ENCODE measurements around the gene LHX8. TPM values are rescaled to one million over a fixed set of nuclear protein-coding genes. Genes with fewer than 3 reads are reported as not detected.

The LHX8 gene
- total and polyA plus RNA-seq, 10 donors = not detected

- no peaks in the 10 kb centered on the region for H3K9me3 ChIP-seq
- no peaks in the 10 kb centered on the region for H3K36me3 ChIP-seq
- intact Hi-C loops (cut with DNase I; ENCODE audit: low total_unique reads) = no loop called here
- H3K4me1 ChIP-seq = no peaks in the 10 kb centered on the region
- TF ChIP-seq CTCF (IDR thresholded peaks at IDR 0.05 in 8 of 11, conservative IDR thresholded peaks at IDR 0.05 in 3 of 11) = no peak
- TF ChIP-seq POLR2AphosphoS5 (IDR thresholded peaks at IDR 0.05) = no peak
- no peak for TF ChIP-seq POLR2A (IDR thresholded peaks at IDR 0.05)
- no peaks in the 10 kb centered on the region for H3K27me3 ChIP-seq (replicated peaks in 1 of 7)
- no peak overlapping the region for H3K4me3 ChIP-seq
- DNase-seq = no peak
- H3K27ac ChIP-seq = no peak overlapping the region
Observed at GRCh38 chr1:75165264-75165663, 31.1 kb downstream of the LHX8 start.

- TF ChIP-seq CTCF (IDR thresholded peaks at IDR 0.05 in 8 of 11, conservative IDR thresholded peaks at IDR 0.05 in 3 of 11) (no peak), POLR2AphosphoS5 (IDR thresholded peaks at IDR 0.05) (no peak), POLR2A (IDR thresholded peaks at IDR 0.05) (no peak)
- intact Hi-C loops (cut with DNase I; ENCODE audit: low total_unique reads) = no loop called here
- DNase-seq = no peak
- no peaks in the 10 kb centered on the region for H3K4me1 ChIP-seq
- H3K27me3 ChIP-seq (replicated peaks in 1 of 7) = no peaks in the 10 kb centered on the region
- no peaks in the 10 kb centered on the region for H3K9me3 ChIP-seq
- WGBS, 5 donors = 81 to 88% (median 81%) methylated on average over 4 of the region's 4 CpGs
- no peak overlapping the region for H3K4me3 ChIP-seq
- H3K36me3 ChIP-seq = no peaks in the 10 kb centered on the region
- no peak overlapping the region for H3K27ac ChIP-seq
Observed at GRCh38 chr1:75166821-75167220, 32.6 kb downstream of the LHX8 start.

GRCh38 chr1:75170011-75170410, 35.8 kb downstream of the LHX8 start:
- no peak for DNase-seq
- H3K9me3 ChIP-seq = no peaks in the 10 kb centered on the region
- intact Hi-C loops (cut with DNase I; ENCODE audit: low total_unique reads) = no loop called here
- no peak overlapping the region for H3K27ac ChIP-seq
- TF ChIP-seq CTCF (IDR thresholded peaks at IDR 0.05 in 8 of 11, conservative IDR thresholded peaks at IDR 0.05 in 3 of 11) (no peak), POLR2A (IDR thresholded peaks at IDR 0.05) (no peak), POLR2AphosphoS5 (IDR thresholded peaks at IDR 0.05) (no peak)
- 85 to 99% (median 92%) methylated on average over 2 of the region's 2 CpGs for WGBS, 5 donors
- no peaks in the 10 kb centered on the region for H3K27me3 ChIP-seq (replicated peaks in 1 of 7)
- no peaks in the 10 kb centered on the region for H3K36me3 ChIP-seq
- H3K4me1 ChIP-seq = no peaks in the 10 kb centered on the region
- H3K4me3 ChIP-seq = no peak overlapping the region

GRCh38 chr1:75170981-75171380, 36.8 kb downstream of the LHX8 start:
- WGBS, 5 donors = 65 to 78% (median 72%) methylated on average over 2 of the region's 2 CpGs
- Histone ChIP-seq H3K27me3 (replicated peaks in 1 of 7) (no peaks in the 10 kb centered on the region), H3K36me3 (no peaks in the 10 kb centered on the region), H3K4me1 (no peaks in the 10 kb centered on the region), H3K4me3 (no peak overlapping the region), H3K9me3 (peaks cover 0 to 8% (median 2%) of the 10 kb centered on the region in 8 donors), H3K27ac (no peak overlapping the region)
- DNase-seq = no peak
- intact Hi-C loops (cut with DNase I; ENCODE audit: low total_unique reads) = no loop called here
- TF ChIP-seq POLR2A (IDR thresholded peaks at IDR 0.05) (no peak), POLR2AphosphoS5 (IDR thresholded peaks at IDR 0.05) (no peak), CTCF (IDR thresholded peaks at IDR 0.05 in 8 of 11, conservative IDR thresholded peaks at IDR 0.05 in 3 of 11) (no peak)

Measured in spleen (tissue), 11 donors.